M059J (cell line): ENCODE results near the gene ANKRD55. TPM values are rescaled to one million over a fixed set of nuclear protein-coding genes. Genes with fewer than 3 reads are reported as not detected.
A peak's percentile ranks its signal among the peaks of the same experiment; 100 is the strongest.
"Not testable (repeated sequence)": the region's sequence is repeated elsewhere in the genome, so short reads cannot be mapped to it uniquely, and the experiment has no call there.

Source experiments
- DNase-seq: peaks from one replicate; pipeline ENCODE4 v3.0.0-alpha.2; 2012; ENCODE audit warnings: low read depth
- total RNA-seq: library from RNA; depleted of rRNA; stranded (reverse); fragments of >200 nt; shearing (Covaris generic); gene quantifications from 2 replicates; pipeline ENCODE4 v1.2.3, GENCODE V29; 2014

Gene ANKRD55
- total RNA-seq, 1 experiment from 2014 or later: 0.17 TPM

- DNase-seq: no peak
Measured at GRCh38 chr5:56105511-56106291, 127.4 kb downstream of the ANKRD55 start.

- no peak for DNase-seq
Measured at GRCh38 chr5:56102889-56103288, 130.2 kb downstream of the ANKRD55 start.

DNA sequence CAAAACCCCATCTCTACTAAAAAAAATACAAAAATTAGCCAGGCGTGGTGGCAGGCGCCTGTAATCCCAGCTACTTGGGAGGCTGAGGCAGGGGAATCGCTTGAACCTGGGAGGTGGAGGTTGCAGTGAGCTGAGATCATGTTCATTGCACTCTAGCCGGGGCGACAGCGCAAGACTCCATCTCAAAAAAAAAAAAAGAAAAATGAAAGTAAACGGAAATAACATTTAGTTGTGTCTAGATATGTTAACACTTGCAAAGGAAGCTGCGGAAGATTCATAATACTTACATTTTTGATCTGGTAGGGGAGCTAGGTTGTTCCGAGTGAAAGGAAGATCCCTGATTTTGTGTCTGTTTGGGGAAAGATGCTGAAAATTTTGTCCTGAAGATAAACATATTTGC lies 130.9 kb downstream of the ANKRD55 start:
- not testable (repeated sequence) for DNase-seq

GRCh38 chr5:56101180-56101579 lies 131.9 kb downstream of the ANKRD55 start:
- no peak for DNase-seq

DNA sequence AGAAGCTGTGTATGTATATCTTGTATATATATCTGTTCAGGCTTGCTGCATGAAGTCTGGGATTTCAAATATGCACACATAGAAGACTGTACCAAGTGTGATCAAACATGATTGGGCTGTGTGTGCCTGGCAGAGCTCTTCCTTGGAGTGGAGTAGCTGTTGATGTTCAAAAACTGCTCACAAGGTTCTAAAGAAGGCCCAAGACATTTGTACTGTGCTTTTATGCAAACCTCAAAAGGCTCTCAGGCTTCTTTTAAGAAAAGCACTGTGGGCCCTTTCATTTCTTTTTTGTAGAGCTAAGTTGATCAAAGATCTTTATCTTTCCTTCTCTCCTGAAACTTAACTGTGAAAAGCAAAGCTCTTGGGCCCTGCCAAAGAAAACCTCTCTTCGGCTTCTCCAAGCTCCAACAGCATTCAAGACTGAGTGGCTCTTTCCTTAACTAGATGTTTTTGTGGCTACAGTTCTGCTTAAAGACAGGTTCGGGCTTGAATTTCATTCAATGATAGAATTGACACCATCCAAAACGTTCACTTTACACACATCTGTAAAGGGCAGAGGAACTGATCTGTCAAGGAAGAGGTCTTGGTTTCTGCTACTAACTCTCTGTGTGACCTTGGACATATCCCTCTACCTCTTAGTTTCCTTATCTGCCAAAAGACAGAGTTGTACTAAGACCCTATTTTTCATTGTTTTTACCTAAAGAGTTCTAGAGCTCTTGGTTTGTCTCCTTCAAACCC lies 132.5 kb downstream of the ANKRD55 start:
- no peak for DNase-seq

DNA sequence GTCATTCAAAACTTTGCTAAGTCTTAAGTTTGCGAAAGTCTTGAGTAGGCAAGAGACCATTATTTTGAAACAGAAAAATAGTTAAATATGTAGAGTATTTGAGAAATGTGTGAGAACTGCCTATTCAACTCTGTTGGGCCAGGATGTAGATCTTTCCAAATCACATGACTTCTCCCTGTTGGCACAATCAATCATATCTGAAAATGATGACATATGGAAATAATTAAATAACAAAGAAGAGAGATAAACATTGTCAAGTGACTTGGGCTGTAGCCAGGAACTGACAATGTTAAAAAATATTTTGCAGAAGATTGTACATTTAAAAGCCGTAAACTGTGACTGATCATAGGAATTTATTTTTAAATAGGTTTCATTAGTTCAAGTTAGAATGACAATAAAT lies 133.8 kb downstream of the ANKRD55 start:
- DNase-seq: no peak

DNA sequence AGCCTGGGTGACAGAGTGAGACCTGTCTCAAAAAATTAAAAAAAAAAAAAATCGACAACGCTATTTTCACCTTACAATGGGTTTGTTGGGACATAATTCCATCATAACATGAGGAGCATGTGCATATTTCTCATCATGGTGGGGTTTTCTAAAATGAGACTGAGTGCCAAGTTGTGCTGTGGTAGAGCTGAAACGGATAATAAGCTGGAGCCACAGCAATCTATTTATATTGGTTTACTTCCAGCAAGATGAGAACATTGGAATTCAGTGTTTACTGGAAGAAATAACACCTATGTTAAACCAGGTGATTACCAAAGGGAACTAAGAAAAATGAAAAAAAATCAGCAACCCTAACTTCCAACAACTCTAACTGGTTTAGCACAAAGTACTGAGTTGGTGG lies 136.1 kb downstream of the ANKRD55 start:
- DNase-seq: no peak

GRCh38 chr5:56095579-56096102 lies 137.5 kb downstream of the ANKRD55 start:
- DNase-seq: no peak

DNA sequence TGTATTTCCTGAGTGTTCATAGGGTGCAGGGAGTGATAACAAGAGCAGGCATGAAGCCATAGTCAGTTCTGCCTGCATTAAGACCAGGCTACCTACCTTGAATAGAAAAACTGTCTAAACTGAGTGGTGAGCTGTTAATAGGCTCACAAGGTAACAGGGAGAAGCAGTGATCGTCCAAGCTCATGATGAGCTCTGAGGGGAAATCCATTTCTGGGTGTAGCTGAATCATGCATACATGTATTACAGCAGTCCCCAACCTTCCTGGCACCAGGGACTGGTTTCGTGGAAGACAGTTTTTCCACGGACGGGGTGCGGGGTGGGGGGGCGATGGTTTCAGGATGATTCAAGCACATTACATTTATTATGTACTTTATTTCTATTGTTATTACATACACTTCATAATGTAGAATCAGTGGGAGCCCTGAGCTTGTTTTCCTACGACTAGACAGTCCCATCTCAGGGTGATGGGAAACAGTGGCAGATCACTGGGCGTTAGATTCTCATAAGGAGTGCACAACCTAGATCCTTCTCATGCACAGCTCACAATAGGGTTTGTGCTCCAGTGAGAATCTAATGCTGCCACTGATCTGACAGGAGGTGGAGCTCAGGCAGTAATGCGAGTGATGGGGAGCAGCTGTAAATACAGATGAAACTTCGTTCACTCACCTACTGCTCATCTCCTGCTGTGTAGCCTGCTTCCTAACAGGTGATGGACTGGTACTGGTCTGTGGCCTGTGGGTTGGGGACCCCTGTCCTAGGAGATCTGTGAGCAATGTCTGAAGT lies 138.4 kb downstream of the ANKRD55 start:
- DNase-seq: no peak

DNA sequence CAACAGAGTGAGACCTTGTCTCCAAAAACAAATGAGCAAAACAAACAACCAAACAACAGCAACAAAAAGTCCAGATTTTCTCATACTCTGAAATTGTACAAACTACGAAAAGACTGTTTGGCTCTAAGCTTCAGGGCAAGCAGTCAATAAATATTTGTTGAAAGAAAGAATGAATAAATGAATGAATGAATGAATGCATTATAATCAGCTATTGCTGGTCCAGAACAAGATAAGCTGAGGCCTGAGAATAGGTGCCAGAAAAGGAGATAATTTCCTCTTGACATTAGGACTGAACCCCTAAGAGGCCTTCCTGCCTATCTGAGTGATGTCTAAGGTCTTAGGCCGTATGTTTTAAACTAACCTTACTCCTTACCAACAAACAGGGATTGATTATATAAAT lies 139.2 kb downstream of the ANKRD55 start:
- no peak for DNase-seq

GRCh38 chr5:56092115-56092514 lies 141.0 kb downstream of the ANKRD55 start:
- no peak for DNase-seq

GRCh38 chr5:56091664-56092063 lies 141.5 kb downstream of the ANKRD55 start:
- DNase-seq: no peak

GRCh38 chr5:56090793-56091460 lies 142.2 kb downstream of the ANKRD55 start:
- DNase-seq: no peak

- peak; percentile 85 for DNase-seq
Measured at GRCh38 chr5:56088967-56089829, 143.9 kb downstream of the ANKRD55 start.

DNA sequence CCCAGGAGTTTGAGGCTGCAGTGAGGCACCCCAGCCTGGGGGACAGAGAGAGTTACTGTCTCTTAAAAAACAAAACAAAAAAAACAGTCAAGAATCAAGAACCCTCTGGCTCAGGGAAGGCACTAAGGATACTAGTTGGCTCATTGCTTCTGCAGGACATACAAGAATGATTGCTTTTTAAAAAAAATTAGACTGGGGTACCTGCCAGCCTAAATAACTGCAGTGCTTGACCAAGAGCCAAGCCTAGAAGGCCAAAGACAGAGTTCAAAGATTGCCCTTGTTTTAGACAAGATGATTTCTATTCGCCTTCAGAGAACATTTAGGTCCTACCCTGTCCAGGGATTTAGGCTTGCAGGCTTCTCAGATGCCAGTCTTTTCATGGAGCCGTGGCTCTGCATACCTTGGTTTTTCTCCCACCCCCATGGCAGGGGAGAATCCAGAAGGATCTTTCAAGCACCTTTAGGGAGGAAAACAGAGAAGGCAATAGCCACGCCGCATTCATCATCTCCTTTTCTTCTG lies 144.6 kb downstream of the ANKRD55 start:
- DNase-seq: no peak

- peak; percentile 79 for DNase-seq
Measured at GRCh38 chr5:56085193-56085592, 147.9 kb downstream of the ANKRD55 start.

- DNase-seq: no peak
Measured at GRCh38 chr5:56083286-56083854, 149.8 kb downstream of the ANKRD55 start.

- not testable (repeated sequence) for DNase-seq
Measured at GRCh38 chr5:56081053-56081642, 152.0 kb downstream of the ANKRD55 start.

GRCh38 chr5:56080375-56081052 lies 152.6 kb downstream of the ANKRD55 start:
- DNase-seq: no peak
